HFF-Myc (cell line): ENCODE results near the gene HOXD1.

Source experiments
- DNase-seq: peaks from one replicate; pipeline ENCODE4 v3.0.0-alpha.2; 2011; ENCODE audit warnings: low read depth; ENCODE audit errors: extremely low read depth
- H3K4me3 ChIP-seq: replicated peaks from 2 replicates; pipeline ENCODE4 v1.5.1; 2011; ENCODE audit warnings: low read depth, mild to moderate bottlenecking, control low read depth, low read length
- TF ChIP-seq, protein P1 (sequence below): IDR thresholded peaks from 2 replicates; pipeline ENCODE4 v1.5.1; 2012; ENCODE audit warnings: mild to moderate bottlenecking, low read depth, low read length, control low read depth; ENCODE audit errors: missing control alignments

The HOXD1 gene

DNA sequence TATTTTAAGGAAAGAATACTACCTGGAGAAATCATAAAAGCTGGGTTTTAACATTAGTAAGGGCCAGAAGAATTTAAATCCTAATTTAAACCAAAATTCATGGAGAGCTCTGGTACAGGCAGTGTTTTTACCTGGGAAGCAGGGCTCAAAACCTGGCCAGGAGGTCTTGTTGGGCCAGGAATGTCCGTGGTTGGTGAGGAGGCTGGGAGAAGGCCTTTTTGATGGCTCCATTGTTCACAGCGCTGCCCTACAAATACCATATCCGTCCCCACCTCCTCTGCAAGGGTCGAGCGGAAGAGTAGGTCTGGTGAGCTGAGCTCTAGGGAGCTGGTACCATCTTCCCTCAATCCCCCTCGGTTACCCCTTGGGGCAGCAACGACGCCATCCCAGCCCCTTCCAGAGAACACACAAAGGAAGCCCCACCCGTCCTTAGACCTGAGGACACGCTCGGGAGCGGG is 10.9 kb upstream of the HOXD1 start:
- TF ChIP-seq, protein P1, sequence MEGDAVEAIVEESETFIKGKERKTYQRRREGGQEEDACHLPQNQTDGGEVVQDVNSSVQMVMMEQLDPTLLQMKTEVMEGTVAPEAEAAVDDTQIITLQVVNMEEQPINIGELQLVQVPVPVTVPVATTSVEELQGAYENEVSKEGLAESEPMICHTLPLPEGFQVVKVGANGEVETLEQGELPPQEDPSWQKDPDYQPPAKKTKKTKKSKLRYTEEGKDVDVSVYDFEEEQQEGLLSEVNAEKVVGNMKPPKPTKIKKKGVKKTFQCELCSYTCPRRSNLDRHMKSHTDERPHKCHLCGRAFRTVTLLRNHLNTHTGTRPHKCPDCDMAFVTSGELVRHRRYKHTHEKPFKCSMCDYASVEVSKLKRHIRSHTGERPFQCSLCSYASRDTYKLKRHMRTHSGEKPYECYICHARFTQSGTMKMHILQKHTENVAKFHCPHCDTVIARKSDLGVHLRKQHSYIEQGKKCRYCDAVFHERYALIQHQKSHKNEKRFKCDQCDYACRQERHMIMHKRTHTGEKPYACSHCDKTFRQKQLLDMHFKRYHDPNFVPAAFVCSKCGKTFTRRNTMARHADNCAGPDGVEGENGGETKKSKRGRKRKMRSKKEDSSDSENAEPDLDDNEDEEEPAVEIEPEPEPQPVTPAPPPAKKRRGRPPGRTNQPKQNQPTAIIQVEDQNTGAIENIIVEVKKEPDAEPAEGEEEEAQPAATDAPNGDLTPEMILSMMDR: no peak
- peak overlapping the region; percentile 11; the same call in 1 of the 2 replicates for H3K4me3 ChIP-seq
- no peak for DNase-seq

DNA sequence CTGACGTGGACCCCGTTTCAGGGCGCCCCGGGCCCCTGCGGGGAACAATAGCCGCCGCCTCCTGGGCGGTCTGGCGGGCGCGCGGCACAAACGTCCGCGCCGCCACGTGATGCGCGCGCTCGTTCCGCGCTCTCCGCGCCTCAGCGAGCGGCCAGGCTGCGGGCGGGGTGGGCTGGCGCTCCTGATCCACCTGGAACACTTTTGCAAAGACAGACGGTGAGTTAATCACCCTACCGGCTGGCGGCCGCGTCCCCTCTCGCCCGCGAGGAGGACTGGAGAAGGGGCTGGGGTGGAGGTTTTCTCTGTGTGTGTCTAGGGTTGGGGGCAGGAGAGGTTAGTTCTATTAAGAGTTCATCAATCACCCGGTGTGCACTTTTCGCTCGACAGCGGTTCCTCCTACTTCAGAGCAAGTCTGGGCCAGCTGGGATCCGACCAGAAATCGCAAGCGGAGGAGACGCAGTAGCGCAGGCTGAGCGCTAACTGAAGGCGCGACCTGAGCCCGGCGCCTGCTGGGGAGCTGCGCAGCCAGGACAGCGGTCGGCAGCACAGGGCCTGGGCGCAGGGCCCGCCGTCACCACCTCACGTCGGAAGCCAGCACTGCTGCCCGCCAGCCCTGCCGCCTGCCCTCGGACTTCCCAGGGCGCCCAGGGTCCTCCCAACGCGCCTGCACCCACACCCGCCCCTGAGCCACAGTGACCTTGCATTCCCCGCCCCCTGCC is 10.3 kb upstream of the HOXD1 start:
- peak overlapping the region; percentile 11; the same call in 1 of the 2 replicates for H3K4me3 ChIP-seq
- no peak for DNase-seq
- TF ChIP-seq, protein P1: no peak

DNA sequence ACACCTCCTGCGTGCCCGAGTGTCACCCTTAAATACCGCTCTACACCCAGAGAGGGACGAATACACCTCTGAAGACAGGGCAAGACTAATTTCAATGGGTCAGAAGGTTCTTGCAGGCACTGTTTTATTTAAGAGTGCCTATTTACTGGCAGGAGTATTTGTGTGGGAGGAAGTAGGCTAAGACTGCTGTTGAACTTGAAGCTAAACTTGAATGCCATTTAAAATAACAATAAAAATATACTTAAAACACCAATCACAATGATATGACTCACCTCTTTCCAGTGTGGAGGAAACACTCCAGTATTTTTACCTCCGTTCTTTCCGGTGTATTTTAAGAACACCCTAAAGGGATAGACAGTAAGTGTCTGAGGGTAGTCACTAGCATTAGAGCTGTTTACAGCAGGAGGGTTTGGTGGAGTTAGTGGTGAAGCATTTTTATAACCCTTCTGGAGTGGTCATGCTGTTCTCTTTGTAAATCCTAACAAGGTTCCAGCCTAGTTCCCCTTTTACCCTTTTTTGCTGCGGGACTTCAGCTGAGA is 9.6 kb upstream of the HOXD1 start:
- H3K4me3 ChIP-seq: no peak overlapping the region
- TF ChIP-seq, protein P1: no peak
- no peak for DNase-seq

DNA sequence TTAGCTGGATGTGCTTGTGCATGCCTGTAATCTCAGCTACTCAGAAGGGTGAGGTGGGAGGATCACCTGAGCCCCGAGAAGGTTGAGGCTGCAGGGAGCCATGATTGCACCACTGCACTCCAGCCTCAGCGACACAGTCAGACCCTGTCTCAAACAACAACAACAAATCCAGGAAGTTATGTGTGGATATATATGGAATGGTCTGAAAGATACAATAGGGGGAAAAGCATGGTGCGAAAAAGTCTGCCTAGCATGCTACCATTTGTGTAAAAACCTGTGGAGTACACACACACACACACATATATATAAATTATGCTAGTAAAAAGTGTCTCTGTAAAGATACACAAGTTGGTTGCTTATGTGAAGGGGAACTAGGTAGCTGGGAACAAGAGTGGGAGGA is 6.9 kb upstream of the HOXD1 start:
- TF ChIP-seq, protein P1: no peak
- no peak overlapping the region for H3K4me3 ChIP-seq
- DNase-seq: no peak

- TF ChIP-seq, protein P1: no peak
- no peak overlapping the region for H3K4me3 ChIP-seq
- DNase-seq: no peak
These were observed 5.8 kb upstream of the HOXD1 start for GRCh38 chr2:176182671-176183070.

GRCh38 chr2:176184749-176185148 is 3.7 kb upstream of the HOXD1 start:
- H3K4me3 ChIP-seq: no peak overlapping the region
- DNase-seq: no peak
- TF ChIP-seq, protein P1: no peak
